ENCODE data around the gene ABCB6. TPM values are rescaled to one million over a fixed set of nuclear protein-coding genes. Genes with fewer than 3 reads are reported as not detected.
"Not testable (repeated sequence)": the region's sequence is repeated elsewhere in the genome, so short reads cannot be mapped to it uniquely, and the experiment has no call there.

Gene ABCB6
- total and polyA plus RNA-seq, 5 donors from 2014 or later = 1.5 to 6.0 (median 1.7) TPM

GRCh38 chr2:219204425-219205164 is 14.2 kb downstream of the ABCB6 start:
- H3K27me3 Mint-ChIP-seq = peaks cover 6% of the 10 kb centered on the region
- peaks cover 15% of the 10 kb centered on the region for H3K4me1 ChIP-seq (ENCODE audit: control insufficient read depth, insufficient read depth, low read length, poor library complexity, severe bottlenecking)
- H3K9me3 ChIP-seq (ENCODE audit: control insufficient read depth in 2 of 2, low read length in 2 of 2) = no peaks in the 10 kb centered on the region
- H3K9me3 Mint-ChIP-seq = peaks cover 0 to 2% (median 0%) of the 10 kb centered on the region in 7 donors
- ATAC-seq (ENCODE audit: low read depth in 2 of 2) (no peak), DNase-seq (no peak)
- no peaks in the 10 kb centered on the region for H3K36me3 Mint-ChIP-seq
- no peak overlapping the region for H3K4me3 ChIP-seq (ENCODE audit: low read depth, low read length)
- H3K4me3 Mint-ChIP-seq = peak overlapping the region in 3 of 4 donors; percentile 77 to 95 (median 93)
- peaks cover 6 to 32% (median 13%) of the 10 kb centered on the region in 4 donors for H3K4me1 Mint-ChIP-seq
- no peak overlapping the region for H3K27ac ChIP-seq (ENCODE audit: insufficient read depth, low read length, poor library complexity, severe bottlenecking)
- peaks cover 16% of the 10 kb centered on the region for H3K36me3 ChIP-seq (ENCODE audit: control insufficient read depth, insufficient read depth, low read length)
- no peaks in the 10 kb centered on the region for H3K27me3 ChIP-seq (ENCODE audit: control insufficient read depth, insufficient read depth, low read length)
- peak overlapping the region in 1 of 3 donors; percentile 26 for H3K27ac Mint-ChIP-seq

DNA sequence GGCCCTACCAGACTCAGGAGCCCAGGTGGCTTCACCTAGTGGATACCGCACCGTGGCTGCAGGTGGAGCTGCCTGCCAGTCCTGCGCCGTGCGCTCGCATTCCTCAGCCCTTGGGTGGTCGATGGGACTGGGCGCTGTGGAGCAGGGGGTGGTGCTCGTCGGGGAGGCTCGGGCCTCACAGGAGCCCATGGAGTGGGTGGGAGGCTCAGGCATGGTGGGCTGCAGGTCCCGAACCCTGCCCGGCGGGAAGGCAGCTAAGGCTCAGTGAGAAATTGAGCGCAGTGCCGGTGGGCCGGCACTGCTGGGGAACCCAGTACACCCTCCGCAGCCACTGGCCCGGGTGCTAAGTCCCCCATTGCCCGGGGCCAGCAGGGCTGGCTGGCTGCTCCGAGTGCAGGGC is 17.4 kb downstream of the ABCB6 start:
- not testable (repeated sequence) for DNase-seq; H3K36me3 Mint-ChIP-seq; H3K27ac ChIP-seq (ENCODE audit: insufficient read depth, low read length, poor library complexity, severe bottlenecking); H3K9me3 Mint-ChIP-seq; H3K27ac Mint-ChIP-seq; H3K4me3 ChIP-seq (ENCODE audit: low read depth, low read length); H3K4me1 ChIP-seq (ENCODE audit: control insufficient read depth, insufficient read depth, low read length, poor library complexity, severe bottlenecking); H3K9me3 ChIP-seq (ENCODE audit: control insufficient read depth in 2 of 2, low read length in 2 of 2); ATAC-seq (ENCODE audit: low read depth in 2 of 2); H3K4me3 Mint-ChIP-seq; H3K36me3 ChIP-seq (ENCODE audit: control insufficient read depth, insufficient read depth, low read length); H3K27me3 ChIP-seq (ENCODE audit: control insufficient read depth, insufficient read depth, low read length)
- H3K27me3 Mint-ChIP-seq = peaks cover 15% of the 10 kb centered on the region
- peaks cover 4 to 19% (median 7%) of the 10 kb centered on the region in 4 donors for H3K4me1 Mint-ChIP-seq

GRCh38 chr2:219200502-219201326 is 18.0 kb downstream of the ABCB6 start:
- peaks cover 17% of the 10 kb centered on the region for H3K27me3 Mint-ChIP-seq
- not testable (repeated sequence) for H3K36me3 ChIP-seq (ENCODE audit: control insufficient read depth, insufficient read depth, low read length); ATAC-seq (ENCODE audit: low read depth in 2 of 2); H3K27ac ChIP-seq (ENCODE audit: insufficient read depth, low read length, poor library complexity, severe bottlenecking); H3K36me3 Mint-ChIP-seq; H3K9me3 ChIP-seq (ENCODE audit: control insufficient read depth in 2 of 2, low read length in 2 of 2); H3K27me3 ChIP-seq (ENCODE audit: control insufficient read depth, insufficient read depth, low read length); H3K9me3 Mint-ChIP-seq; H3K4me1 ChIP-seq (ENCODE audit: control insufficient read depth, insufficient read depth, low read length, poor library complexity, severe bottlenecking)
- H3K27ac Mint-ChIP-seq = peak overlapping the region in 2 of 3 donors; percentile 72 to 77
- peaks cover 0 to 14% (median 2%) of the 10 kb centered on the region in 4 donors for H3K4me1 Mint-ChIP-seq
- peak overlapping the region; percentile 44 to 88 (median 84) for H3K4me3 Mint-ChIP-seq
- peak in 2 of 3 donors; percentile 24 to 31 for DNase-seq
- peak overlapping the region; percentile 35 for H3K4me3 ChIP-seq (ENCODE audit: low read depth, low read length)

- peaks cover 0 to 3% (median 0%) of the 10 kb centered on the region in 7 donors for H3K9me3 Mint-ChIP-seq
- peaks cover 0 to 14% (median 2%) of the 10 kb centered on the region in 4 donors for H3K4me1 Mint-ChIP-seq
- H3K27me3 ChIP-seq (ENCODE audit: control insufficient read depth, insufficient read depth, low read length) = peaks cover 2% of the 10 kb centered on the region
- H3K36me3 Mint-ChIP-seq = peaks cover 4% of the 10 kb centered on the region
- H3K27ac Mint-ChIP-seq = peak overlapping the region in 1 of 3 donors; percentile 53
- H3K27me3 Mint-ChIP-seq = peaks cover 23% of the 10 kb centered on the region
- ATAC-seq (ENCODE audit: low read depth in 2 of 2) (no peak), DNase-seq (no peak)
- no peaks in the 10 kb centered on the region for H3K36me3 ChIP-seq (ENCODE audit: control insufficient read depth, insufficient read depth, low read length)
- H3K9me3 ChIP-seq (ENCODE audit: control insufficient read depth in 2 of 2, low read length in 2 of 2) = no peaks in the 10 kb centered on the region
- no peak overlapping the region for H3K4me3 ChIP-seq (ENCODE audit: low read depth, low read length)
- H3K27ac ChIP-seq (ENCODE audit: insufficient read depth, low read length, poor library complexity, severe bottlenecking) = no peak overlapping the region
- H3K4me3 Mint-ChIP-seq = peak overlapping the region in 2 of 4 donors; percentile 51 to 88
- H3K4me1 ChIP-seq (ENCODE audit: control insufficient read depth, insufficient read depth, low read length, poor library complexity, severe bottlenecking) = no peaks in the 10 kb centered on the region
Measured at GRCh38 chr2:219199470-219200211, 19.1 kb downstream of the ABCB6 start.

DNA sequence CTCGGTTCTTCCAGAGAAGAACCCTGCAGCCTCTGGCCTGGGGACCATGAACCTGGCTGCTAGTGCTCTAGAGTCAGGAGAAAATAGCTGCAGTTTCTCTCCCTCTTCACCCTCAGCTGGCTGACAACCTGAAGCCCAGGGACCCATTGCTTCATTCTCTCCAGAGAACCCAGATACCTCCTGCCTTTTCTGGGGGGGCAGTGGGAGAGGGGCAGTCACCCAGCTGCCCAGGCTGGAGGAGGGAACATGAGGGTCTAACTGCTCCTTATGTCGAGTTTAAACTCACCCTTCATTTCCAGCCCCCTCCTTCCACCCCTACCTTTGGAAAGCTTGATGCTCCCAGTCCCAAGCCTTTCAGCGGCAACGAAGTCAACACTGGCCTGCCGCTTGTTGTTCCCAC is 19.8 kb downstream of the ABCB6 start:
- H3K4me1 Mint-ChIP-seq = peaks cover 0 to 14% (median 2%) of the 10 kb centered on the region in 4 donors
- no peak overlapping the region for H3K4me3 Mint-ChIP-seq
- H3K36me3 Mint-ChIP-seq = peaks cover 4% of the 10 kb centered on the region
- no peak for ATAC-seq (ENCODE audit: low read depth in 2 of 2)
- H3K9me3 Mint-ChIP-seq = peaks cover 0 to 3% (median 0%) of the 10 kb centered on the region in 7 donors
- H3K36me3 ChIP-seq (ENCODE audit: control insufficient read depth, insufficient read depth, low read length) = no peaks in the 10 kb centered on the region
- H3K4me3 ChIP-seq (ENCODE audit: low read depth, low read length) = no peak overlapping the region
- peak overlapping the region in 1 of 3 donors; percentile 53 for H3K27ac Mint-ChIP-seq
- H3K27me3 ChIP-seq (ENCODE audit: control insufficient read depth, insufficient read depth, low read length) = peaks cover 2% of the 10 kb centered on the region
- DNase-seq = no peak
- H3K4me1 ChIP-seq (ENCODE audit: control insufficient read depth, insufficient read depth, low read length, poor library complexity, severe bottlenecking) = no peaks in the 10 kb centered on the region
- no peak overlapping the region for H3K27ac ChIP-seq (ENCODE audit: insufficient read depth, low read length, poor library complexity, severe bottlenecking)
- no peaks in the 10 kb centered on the region for H3K9me3 ChIP-seq (ENCODE audit: control insufficient read depth in 2 of 2, low read length in 2 of 2)
- peaks cover 23% of the 10 kb centered on the region for H3K27me3 Mint-ChIP-seq

- peaks cover 4% of the 10 kb centered on the region for H3K36me3 Mint-ChIP-seq
- H3K9me3 ChIP-seq (ENCODE audit: control insufficient read depth in 2 of 2, low read length in 2 of 2) = no peaks in the 10 kb centered on the region
- H3K36me3 ChIP-seq (ENCODE audit: control insufficient read depth, insufficient read depth, low read length) = no peaks in the 10 kb centered on the region
- H3K4me1 Mint-ChIP-seq = peaks cover 0 to 14% (median 2%) of the 10 kb centered on the region in 4 donors
- H3K9me3 Mint-ChIP-seq = peaks cover 0 to 2% (median 0%) of the 10 kb centered on the region in 7 donors
- no peak overlapping the region for H3K27ac ChIP-seq (ENCODE audit: insufficient read depth, low read length, poor library complexity, severe bottlenecking)
- DNase-seq (no peak), ATAC-seq (ENCODE audit: low read depth in 2 of 2) (no peak)
- peaks cover 23% of the 10 kb centered on the region for H3K27me3 Mint-ChIP-seq
- no peaks in the 10 kb centered on the region for H3K4me1 ChIP-seq (ENCODE audit: control insufficient read depth, insufficient read depth, low read length, poor library complexity, severe bottlenecking)
- no peak overlapping the region for H3K4me3 Mint-ChIP-seq
- no peak overlapping the region for H3K27ac Mint-ChIP-seq
- no peak overlapping the region for H3K4me3 ChIP-seq (ENCODE audit: low read depth, low read length)
- peaks cover 2% of the 10 kb centered on the region for H3K27me3 ChIP-seq (ENCODE audit: control insufficient read depth, insufficient read depth, low read length)
Measured at GRCh38 chr2:219197388-219197787, 21.4 kb downstream of the ABCB6 start.

- Mint-ChIP-seq H3K4me3 (no peak overlapping the region), H3K4me1 (peaks cover 6 to 16% (median 6%) of the 10 kb centered on the region in 4 donors), H3K27me3 (no peaks in the 10 kb centered on the region), H3K9me3 (no peaks in the 10 kb centered on the region), H3K36me3 (peaks cover 18% of the 10 kb centered on the region), H3K27ac (peak overlapping the region in 2 of 3 donors; percentile 10 to 89)
- Histone ChIP-seq H3K4me1 (ENCODE audit: control insufficient read depth, insufficient read depth, low read length, poor library complexity, severe bottlenecking) (peaks cover 4% of the 10 kb centered on the region), H3K27ac (ENCODE audit: insufficient read depth, low read length, poor library complexity, severe bottlenecking) (no peak overlapping the region), H3K27me3 (ENCODE audit: control insufficient read depth, insufficient read depth, low read length) (no peaks in the 10 kb centered on the region), H3K4me3 (ENCODE audit: low read depth, low read length) (no peak overlapping the region), H3K9me3 (ENCODE audit: control insufficient read depth in 2 of 2, low read length in 2 of 2) (no peaks in the 10 kb centered on the region), H3K36me3 (ENCODE audit: control insufficient read depth, insufficient read depth, low read length) (peaks cover 31% of the 10 kb centered on the region)
- no peak for DNase-seq
- ATAC-seq (ENCODE audit: low read depth in 2 of 2) = peak in 1 of 2 donors; percentile 28
Measured at GRCh38 chr2:219186754-219187456, 31.9 kb downstream of the ABCB6 start.

Measured in CD4-positive, CD25-positive, alpha-beta regulatory T cell (primary cell).